NCI-H226 (cell line): Measurements from ENCODE around the gene VTI1A.

Experiments used
- DNase-seq: peaks from one replicate; pipeline ENCODE4 v3.0.0-alpha.2; 2015

The VTI1A gene

DNA sequence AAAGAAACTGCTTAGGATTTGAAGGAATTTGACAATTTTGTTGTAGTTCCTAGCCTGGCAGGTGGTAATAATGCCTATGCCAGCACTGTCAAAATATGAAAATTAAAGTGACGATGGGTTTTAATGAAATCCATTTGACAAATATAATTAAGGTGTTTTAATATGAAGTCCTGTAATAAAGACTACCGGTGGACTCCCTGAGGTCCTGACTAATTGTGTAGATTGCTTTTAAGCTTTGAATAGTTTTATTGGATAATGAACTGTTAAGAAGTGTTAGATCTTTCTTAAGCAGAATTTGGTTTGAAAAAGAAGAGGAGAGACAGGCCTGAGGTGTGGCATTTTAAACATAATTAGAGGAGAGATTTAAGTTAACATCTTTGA, 197.2 kb downstream of the VTI1A start:
- DNase-seq = no peak

DNA sequence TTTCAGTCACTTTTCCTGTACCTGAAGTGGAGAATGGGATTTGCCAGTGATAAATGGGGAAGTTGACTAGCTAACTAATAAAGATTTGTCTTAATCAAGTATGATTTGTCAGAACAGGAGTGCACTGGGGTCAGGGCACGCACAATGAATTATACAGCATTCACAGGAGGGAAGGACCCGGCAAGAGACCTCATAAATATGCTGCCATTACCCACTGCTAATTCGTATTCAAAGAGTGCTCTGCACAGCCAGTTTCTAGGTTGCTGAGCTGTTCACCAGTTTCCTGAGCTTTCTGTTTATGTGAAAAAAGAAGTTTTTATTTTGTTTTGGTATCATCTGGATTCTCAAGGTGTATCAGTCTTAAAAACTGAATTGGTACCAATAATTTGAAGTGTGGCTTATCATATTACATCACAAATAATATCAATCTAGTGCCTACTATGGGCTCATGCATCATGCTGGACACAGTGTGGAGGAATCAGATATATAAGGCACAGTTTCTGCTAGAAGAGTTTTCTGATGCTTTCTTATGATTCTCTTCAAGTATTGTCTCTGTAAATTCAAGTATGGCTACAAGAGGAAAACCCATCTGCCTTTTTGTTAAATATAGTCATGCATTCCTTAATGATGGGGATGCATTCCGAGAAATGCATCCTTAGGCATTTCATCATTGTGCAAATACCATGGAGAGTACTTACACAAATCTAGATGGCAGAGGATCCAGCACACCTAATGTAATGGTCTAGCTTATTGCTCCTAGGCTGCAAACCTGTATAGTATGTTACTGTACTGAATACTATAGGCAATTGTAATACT, 202.2 kb downstream of the VTI1A start:
- DNase-seq = no peak

DNA sequence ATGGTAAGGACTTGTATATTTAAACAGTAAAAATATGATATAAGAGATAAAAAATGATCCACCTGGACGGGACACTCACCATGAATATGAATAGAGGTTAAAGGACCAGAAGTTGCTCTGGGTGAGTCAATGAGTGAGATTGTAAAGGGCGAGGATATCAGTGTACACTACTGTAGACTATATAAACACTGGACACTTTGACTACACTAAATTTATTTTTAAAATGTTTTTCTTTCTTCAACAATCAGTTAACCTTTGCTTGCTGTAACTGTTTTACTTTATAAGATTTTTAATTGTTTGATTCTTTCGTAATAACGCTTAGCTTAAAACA, 202.8 kb downstream of the VTI1A start:
- DNase-seq = no peak

DNA sequence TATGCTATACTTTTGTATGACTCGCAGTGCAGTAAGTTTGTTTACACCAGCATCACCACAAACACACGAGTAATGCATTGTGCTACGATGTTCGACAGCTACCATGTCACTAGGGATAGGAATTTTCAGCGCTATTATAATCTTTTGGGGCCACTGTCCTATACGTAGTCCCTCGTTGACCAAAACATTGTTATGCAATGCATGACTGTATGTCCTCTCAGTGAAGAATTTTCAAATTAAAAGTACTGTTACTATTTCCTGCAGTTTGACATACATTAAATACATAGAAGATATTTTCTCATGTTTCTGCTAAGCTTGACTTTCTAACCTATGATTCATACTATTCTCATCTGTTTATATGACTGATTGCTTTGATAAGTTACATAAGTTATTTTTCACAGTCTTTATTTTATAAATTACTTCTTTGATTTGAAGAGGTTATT, 203.6 kb downstream of the VTI1A start:
- DNase-seq = no peak

DNA sequence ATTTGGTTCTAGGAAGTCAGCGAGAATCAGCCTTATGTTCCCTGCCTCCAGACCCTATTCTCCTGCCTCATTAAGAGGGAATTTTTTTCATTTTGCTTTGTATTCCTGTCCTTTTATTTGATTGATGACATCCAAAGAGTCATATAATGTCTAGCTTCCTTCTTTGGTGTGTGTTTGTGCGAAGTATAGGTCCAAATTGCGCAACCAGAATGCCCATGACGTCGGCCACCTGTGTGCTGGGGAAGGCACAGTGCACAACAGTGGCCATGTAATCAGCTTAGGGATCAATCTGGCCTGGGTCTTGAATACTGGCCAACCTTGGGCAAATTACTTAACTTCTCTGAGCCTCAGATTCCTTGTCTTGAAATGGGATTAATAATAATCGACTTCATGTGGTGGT, 206.2 kb downstream of the VTI1A start:
- DNase-seq = no peak

DNA sequence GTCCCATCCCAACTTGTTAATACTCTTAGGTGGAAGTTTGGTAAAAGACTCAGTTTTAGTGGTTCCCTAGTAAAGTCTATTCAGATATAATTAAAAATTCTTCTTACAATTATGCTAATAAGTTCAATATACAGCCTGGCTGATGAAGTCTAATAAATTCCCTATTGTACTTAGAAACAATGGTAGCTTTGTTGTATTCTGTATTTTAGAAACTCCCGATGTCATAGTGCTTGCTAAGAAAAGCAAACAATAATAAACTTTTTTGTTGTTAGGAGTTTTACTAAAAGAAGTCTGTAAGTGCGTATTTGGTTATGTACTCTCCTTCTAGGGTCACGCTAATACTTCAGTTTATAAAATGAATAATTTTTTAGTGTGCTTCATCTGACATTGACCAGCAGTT, 206.8 kb downstream of the VTI1A start:
- DNase-seq = no peak

DNA sequence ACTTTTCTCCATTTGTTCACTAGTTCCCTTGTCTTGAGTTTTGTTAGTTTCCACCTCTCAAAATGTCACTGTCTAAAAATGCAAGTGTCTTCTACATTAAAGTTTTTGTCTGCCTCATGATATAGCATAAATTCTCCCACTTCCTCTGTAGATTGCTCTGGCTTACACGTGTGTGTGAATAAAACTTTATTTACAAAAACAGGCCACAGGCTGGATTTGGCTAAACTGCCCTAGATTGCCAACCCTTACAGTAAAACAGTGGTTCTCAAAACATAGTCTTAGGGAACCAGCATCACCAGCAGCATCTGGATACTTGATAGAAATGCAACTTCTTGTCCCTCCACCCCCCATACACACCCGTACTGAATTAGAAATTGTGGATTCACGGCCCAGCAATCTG, 207.8 kb downstream of the VTI1A start:
- DNase-seq = no peak

DNA sequence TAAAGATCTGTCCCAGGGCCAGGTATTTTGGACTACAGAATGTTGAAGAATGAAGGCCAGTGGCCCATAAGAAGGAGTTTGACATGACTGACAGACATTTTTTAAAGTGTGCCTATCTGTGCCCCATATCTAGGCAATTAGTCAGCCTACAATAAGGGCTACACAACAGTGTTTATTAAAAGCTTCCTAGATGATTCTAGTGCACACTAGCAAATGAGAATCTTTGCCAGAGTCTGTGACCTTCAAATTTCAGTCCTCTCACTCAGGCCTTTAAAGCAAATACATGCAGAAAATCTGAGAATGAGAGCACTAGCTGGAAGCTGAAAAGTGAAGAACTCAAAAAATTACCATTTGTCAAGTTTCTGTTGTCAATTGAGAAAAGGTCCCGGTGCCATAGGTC, 208.7 kb downstream of the VTI1A start:
- no peak for DNase-seq

DNA sequence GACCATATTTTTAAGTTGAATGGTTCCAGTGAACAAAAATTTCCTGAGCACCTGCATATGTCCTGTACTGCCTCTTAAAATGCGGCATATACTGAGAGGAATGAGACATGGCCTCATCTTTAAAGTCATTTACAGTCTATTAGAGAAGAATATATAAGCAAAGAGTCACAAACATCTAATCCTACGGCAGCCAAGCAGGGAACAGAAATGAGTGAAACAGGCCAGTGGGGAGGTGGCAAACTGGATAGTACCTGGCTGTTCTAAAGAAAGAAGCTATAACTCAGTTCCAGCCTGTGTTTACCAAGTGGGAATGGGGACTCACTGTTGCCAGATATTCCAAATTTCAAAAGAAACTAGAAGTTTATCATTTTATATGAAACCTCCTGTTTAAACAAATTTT, 211.4 kb downstream of the VTI1A start:
- DNase-seq = no peak

DNA sequence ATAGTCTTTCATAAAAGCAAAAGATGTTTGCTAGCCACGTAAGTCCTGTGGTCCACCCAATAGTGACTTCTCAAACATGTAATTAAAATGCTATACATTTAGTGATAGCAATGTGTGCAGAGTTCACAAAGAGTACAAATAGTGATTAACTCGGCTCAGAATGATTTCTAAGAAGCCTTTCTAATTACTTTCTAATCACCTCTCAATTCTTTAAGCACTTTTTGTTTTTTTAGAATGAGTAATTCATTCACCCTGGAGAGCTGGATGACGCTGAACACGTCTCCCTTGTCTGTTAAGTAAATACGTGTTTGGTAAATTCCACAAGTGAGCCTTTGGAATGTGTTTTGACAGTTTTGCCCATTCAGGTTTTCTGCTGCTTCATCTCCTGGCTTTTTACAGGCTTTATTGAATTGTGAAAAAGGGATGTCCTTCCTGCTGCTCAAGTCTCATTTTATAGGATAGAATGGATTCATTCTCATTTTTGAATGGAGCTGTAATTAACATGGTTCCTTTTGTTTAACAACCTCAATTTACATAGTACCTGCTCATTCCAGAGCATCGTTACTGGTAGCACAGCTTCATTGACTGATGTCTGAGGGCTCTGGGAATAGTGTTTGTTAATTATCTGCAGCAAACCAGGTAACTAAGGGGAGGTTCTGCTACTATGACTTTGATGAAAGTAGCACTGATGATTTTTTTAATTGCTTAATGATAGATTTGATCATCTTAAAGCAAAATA, 212.1 kb downstream of the VTI1A start:
- DNase-seq = no peak

DNA sequence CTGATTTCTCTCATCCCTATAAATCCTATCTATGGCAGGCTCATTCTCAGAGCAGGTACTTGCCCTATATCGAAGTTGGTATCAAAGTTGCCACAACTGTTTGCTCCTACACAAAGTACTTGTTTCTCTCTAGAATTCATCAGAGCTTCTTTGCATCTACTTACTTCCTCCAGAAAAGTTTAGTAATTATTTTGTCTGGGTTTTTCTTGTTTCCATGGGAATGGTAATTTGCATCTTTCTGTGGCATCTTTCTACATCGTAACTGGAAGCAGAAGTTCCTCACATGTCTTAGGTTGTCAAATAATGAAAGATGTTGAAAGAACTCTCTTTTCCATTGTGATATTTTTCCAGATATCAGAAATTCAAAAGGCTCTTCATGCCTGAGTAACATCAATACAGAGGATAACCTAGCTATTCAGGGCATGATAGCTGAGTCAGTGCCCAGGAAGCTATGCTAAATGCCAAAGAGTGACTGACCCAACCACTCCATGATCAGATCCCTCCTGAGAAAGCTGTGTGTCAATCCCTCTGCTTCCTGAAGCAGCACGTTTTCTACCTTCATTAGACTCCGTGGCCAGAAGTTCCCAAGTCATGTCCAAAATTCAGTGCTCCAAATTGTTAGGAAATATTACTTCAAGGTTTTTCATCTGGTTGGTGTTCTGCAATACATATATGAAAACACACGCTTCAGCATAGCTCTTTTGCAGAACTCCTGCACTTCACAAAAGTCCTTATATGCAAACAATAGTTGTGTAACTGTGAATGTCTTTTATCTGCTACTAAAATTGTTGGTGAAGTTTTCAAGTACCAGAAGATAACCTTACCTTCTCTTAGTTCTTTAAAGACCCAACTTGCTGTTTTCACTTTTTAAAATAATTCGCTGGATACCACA, 216.5 kb downstream of the VTI1A start:
- peak; percentile 52 for DNase-seq

DNA sequence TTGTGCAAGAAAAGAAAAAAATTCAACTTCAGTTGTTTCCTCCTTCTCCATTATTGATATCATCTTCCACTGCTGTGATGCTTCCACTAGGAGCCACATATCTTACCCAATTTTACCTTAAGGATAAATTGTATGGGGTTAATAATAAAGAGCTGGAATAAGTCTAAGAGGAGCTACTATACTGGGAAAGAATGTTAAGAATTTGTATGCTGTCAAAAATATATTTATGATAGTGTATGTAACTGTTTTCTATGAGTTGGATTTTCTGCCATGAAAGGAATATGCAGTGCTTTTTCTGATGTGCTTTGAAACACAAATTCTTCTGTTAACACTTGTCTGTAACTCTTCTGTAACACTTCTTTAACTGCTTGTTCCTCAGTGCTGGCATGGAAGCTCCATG, 219.1 kb downstream of the VTI1A start:
- no peak for DNase-seq

DNA sequence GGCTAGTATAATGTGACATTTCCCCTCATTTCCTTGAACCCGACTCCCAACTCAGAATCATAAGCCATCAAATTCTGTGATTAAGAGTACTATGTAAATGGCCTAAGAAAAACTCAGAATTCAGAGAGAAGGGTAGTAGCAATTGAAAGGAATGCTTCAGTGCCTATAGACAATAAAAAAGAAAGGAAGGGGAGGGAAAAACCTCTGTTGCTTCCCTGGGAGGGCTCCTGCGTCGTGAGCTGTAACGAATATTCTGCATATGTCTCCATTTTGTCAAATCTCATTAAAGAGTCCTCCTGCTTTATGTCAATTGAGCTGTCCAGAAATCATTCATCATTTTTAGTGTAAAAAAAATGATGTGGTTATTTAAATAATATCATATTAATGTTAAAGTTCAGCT, 223.0 kb downstream of the VTI1A start:
- DNase-seq = no peak

DNA sequence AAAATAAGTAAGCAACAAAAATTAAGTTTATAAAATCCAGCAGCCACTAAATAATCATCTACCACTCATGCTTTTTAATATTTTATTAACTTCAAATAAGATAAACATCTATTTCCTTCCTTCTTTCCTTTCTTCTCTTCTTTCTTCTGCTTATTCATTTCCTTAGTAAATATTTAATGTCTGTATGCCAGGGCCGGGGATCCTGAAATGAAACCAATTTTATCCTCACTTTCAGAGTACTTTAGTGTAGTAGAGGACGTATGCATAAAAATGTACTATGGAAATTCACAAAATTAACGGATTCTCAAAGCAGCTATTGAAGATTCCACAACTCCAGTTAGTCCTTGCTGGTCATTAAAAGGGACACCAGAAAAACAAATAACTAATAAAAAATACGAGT, 224.7 kb downstream of the VTI1A start:
- no peak for DNase-seq

DNA sequence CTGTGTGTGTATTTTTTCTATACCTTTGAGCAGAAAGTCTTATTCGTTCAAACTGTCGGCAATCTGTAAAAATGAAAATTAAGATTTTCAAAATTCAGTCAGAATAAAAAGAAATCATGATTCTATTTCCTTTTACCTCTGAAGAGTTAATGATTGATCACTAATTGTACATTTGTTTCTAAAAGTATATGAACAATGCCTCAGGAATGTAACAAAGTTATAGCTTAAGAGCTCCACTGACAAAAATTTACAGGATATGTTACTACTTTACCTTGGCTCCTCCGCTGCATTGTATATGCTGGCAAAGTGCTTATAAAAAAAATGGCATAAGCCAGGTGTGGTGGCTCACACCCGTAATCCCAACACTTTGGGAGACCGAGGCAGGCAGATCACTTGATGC, 225.7 kb downstream of the VTI1A start:
- no peak for DNase-seq

DNA sequence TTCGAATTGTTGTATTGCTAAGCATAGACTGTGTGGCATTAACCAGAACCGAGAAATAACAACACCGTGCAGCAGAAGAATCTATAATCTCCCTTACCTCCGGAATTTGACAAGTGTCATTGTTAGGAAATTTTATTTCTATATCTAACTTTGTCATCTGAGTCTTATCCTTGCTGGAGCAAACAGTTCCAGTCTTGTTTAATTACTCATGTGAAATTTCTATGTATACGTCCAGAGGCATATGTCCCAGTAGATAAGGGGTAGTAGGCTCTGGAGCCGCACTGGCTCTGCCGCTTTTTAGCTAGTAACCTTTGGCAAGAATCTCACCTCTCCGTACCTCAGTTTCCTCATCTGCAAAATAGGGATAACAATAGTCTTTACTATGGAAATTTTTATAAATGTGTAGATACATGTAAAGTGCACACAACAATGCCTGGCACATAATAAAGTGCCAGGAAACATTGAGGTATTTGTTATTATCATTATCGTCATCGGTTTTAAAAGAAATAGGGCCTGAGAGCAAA, 228.6 kb downstream of the VTI1A start:
- no peak for DNase-seq

DNA sequence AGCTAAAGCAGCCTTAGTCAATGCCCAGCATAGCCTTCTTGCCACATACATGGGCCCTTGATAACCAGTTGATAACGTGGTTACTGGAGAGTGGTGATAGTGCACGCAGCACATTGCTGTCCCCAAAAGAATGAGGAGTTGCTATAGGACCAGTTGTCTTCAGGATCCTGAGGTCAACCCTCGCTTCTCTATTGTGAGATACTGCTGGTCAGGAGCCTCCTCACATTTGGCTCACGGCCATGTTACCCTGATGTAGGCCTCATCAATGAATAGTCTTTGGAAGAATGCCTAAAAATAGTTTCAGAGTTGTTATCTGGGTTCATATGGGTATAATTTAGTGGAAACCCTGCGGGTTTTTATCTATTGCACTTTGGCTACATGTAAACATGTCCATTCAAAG, 230.7 kb downstream of the VTI1A start:
- no peak for DNase-seq

DNA sequence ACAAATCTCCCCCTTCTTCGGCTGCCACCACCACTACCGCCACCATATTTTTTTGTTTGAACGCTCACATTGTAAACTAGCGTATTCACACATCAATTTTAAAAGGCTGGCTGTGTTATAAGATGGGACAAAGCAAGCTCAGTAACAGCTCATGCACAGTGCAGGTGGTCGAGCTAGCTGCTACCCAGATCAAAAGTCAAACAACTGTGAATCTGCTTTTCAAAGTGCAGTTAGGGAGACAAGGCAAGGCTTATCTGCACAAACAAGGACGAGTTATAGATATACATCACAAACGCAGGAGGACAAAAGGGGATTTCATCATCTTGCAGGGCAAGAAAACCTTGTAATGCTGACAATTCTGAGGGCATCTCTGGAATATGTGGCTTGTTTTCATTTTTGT, 231.6 kb downstream of the VTI1A start:
- DNase-seq = no peak

DNA sequence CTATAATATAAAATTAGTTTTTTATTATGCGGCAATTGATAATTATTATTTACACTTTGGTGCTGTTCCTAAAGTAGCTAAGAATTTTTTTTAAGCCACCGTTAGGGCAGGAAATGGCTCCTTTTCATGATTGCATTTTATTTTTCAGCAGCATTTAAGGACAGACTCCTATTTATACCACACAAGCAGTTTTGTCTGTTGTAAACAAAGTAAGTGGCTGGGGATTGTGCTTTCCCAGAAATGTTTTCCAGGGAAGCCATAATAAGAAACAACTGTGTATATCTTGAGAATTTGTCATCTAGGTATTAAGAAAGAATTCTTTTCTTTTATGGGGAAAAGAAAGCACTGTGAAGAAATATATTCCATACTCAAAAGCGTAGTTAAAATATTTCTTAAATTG, 232.0 kb downstream of the VTI1A start:
- DNase-seq = no peak

DNA sequence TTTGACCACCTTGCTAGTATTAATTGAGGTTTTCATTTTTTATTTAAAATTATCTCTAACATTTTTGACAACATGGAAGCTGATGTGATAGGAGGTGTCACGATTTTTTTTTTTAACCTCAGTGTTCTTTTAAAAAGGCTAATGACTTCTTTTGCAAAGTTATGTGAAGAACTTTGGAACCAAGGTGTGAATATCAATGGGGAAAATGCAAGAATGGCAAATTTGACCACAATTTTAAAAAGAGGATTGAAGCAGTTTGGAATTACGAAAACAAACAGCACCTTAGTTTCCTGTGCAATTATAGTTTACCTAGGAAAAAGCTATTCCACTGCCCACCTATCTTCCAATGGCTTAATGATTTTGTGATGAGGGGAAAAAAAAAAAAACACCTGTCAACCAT, 232.4 kb downstream of the VTI1A start:
- DNase-seq = no peak

DNA sequence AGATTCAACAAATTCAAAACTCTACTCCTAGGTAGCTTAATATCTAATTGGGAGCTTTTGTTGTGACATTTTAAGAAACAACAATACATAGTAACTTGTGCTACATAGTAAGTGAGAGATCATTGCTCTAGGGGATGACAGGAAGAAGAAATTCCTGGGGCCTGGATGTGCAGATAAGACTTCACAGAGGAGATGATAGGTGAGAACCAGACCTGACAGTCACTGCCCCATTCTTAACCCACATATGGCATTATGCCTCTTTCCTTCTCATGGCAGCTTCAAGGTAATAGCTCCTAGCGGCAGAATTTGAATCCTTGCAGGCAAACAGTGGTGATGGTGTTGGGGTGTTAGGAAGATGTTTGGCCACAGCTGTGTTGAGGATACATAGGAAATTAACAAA, 233.6 kb downstream of the VTI1A start:
- DNase-seq = no peak

DNA sequence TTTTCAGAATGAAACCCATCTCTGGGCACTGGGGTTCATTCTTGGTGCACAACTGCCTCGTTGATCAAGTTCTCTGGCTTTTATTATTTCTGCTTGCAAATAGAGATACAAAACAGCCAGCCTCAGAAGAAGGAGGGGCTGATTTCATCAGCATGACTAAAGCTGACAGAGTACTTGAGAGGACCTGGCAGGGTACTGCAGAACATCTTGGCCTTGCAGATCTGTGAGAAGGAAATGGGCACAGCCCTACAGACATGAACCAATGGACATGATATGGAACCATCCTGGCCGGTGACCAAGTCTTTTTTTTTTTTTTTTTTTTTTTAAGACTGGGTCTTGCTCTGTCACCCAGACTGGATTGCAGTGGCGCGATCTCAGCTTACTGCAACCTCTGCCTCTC, 240.6 kb downstream of the VTI1A start:
- DNase-seq = no peak

DNA sequence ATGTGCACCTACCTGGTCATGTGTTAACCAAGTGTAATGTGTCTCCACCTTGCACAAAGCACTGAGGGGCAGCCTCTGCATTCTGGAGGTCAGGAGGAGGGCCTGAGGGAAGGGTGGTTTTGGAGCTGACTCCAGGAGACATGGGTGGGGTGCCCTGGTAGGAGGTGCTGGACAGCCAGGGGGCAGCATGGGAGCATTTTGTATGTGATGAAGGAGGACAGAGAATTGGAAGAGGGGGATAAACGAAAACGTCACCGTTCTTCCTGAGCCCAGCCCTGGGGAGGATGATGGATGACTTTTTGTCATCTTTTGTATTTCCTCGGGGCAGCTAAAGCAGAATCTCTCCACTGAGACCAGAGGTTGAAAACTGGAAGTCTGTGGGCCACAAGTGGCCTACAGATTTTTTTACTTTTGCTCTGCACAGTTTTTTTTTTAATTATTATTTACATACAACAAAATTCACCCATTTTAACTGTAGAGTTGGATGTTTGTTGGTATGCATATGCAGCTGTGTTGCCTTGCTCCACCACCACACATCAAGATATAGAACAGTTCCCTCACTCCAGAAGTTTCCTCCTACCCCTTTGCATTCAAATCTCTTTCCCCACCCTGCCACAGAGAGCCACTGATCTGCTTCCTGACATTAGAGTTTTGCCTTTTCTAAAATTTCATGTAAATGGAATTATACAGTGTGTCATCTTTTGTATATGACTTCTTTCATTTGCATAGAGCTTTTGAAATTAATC, 242.5 kb downstream of the VTI1A start:
- DNase-seq = no peak
